GM18909 (cell line): ENCODE measurements around the gene DENND1A.
"Not testable (repeated sequence)": the region's sequence is repeated elsewhere in the genome, so short reads cannot be mapped to it uniquely, and the experiment has no call there.

Experiments used
- ATAC-seq: cut with Tn5 transposase; IDR thresholded peaks from one replicate; pipeline ENCODE4 v1.9.1; 2021; ENCODE audit warnings: mild to moderate bottlenecking; ENCODE audit not compliant: unreplicated experiment, poor library complexity

The DENND1A gene

DNA sequence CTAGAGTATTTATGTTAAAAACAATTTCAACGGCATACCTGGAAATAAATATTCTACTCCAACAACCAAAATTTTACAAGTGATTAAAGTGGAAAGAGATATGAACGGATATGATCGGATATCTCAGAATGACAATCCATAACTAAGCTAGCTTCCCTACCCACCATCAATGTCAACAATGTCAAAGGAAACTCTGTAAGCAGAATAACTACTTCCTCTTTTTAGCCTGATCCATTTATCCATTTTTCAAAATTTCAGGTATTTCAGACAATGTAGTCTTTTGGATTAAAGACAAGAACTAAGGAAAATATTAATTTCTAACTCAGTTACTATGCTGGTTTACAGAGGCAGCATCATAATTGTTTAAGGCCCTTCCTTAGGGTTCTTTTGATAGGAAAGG lies 188.7 kb downstream of the DENND1A start:
- ATAC-seq, result no peak

- ATAC-seq, result no peak
Measured at GRCh38 chr9:123739902-123740301, 190.0 kb downstream of the DENND1A start.

DNA sequence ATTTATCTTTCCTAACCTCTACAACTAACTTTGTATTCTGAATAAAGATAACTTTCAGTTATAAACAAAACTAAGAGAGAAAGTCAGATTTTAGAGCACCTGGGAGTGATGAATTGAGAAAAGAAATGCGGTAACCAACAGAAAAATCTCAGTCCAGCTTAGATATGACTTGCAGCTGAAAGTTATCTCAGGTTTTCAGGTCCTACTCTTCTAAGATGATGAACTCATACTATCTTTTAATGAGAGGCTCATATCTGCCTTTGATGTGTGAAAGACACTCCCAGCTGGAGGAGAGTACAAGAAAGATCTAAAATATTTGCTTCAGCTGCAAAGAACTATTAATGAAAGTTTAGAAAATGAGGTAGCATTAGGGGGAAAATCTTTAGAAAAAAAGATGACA lies 190.5 kb downstream of the DENND1A start:
- ATAC-seq, result no peak

DNA sequence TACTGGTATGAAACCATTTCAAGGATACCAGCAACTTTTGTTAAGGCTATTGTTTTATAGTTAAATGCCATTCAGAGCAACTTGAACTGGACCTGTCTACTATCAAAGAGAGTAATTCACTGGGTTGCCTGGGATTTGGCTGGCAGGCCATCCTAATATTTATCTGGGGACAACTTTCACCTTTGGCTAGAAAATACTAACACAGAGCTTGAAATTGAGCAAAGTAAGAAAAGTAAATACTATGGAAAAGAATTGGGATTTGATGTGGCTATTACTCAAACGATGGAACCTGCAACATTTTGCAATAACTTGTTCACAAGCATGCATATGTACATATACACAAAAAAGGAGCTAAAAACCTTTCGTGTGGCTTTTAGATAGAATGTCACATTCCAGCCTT lies 191.3 kb downstream of the DENND1A start:
- no peak for ATAC-seq

DNA sequence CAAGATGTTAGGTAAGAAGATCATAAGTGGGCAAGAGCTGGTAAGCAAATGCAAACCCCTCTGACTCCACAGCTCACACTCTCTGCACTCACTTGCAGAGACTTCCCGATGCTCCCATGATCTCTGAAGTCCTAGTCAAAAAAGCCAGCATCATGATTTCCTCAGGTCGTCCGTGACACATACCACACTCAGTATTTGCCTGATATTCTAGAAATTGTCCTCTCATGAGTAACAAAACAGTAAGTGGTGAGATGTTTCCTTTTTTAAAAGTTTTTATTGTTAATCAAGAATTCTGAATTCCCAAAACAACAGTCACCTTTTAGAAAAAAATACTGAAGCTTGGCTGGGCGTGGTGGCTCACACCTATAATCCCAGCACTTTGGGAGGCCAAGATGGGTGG lies 194.6 kb downstream of the DENND1A start:
- no peak for ATAC-seq

DNA sequence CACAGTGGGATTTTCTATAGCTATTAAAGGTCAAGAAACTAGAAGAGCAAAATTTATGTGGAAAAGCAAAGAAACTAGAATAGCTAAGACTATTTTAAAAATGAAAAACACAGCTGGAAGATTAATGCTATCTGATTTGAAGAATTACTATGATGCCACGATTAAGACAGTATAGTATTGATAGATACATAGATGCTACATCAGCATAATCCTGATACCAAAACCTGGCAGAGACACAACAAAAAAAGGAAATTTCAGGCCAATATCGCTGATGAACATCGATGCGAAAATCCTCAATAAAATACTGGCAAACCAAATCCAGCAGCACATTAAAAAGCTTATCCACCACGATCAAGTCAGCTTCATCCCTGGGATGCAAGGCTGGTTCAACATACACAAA lies 201.4 kb downstream of the DENND1A start:
- not testable (repeated sequence) for ATAC-seq

- no peak for ATAC-seq
Measured at GRCh38 chr9:123727332-123727731, 202.6 kb downstream of the DENND1A start.

DNA sequence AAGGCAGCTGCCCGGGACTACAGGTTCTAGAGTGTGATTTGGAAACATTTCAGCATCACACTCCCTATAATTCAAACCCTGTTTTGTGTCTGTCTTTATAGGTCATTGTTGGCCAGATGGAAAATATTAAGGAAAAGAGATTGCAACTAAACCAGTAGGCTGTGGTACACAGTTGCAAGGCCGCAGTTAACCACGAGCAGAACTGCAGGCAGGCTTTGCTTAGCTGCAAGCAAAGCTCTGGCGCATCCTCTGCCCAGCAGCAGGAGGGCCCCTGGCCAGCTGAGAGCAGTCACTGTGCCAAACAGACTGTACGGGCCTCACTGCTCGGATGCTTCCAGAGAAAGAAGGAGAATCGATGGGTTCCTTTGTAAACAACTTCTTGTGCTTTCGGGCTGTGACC lies 204.5 kb downstream of the DENND1A start:
- ATAC-seq, result no peak

DNA sequence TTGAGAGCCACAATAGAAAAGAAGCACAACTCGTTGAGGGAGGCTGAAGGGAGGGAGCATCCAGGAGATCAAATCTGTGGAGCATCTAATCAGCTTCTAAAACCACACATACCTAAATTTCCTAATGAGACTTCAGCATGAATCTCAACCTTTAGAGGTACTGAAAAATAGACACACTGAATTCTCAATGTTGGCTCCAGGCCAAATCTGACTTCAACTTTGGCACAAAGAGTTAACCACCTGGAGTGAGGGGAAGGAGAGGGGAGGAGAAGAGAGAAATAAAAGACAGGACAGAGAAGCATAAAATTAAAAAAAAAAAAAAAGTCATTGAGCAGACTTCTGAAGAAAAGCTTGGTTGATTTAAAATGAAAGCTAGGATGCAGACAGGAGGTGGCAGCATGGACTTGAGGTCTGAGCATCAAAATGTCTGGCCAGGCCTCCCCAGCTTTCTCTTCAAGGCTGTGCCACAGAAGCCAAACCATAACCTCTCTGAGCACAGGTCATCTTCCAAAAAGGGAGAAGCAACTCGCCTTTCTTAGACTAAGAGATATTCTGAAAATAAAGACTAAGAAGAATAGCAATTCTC lies 205.6 kb downstream of the DENND1A start:
- ATAC-seq, result no peak

GRCh38 chr9:123723135-123723875 lies 206.6 kb downstream of the DENND1A start:
- no peak for ATAC-seq

DNA sequence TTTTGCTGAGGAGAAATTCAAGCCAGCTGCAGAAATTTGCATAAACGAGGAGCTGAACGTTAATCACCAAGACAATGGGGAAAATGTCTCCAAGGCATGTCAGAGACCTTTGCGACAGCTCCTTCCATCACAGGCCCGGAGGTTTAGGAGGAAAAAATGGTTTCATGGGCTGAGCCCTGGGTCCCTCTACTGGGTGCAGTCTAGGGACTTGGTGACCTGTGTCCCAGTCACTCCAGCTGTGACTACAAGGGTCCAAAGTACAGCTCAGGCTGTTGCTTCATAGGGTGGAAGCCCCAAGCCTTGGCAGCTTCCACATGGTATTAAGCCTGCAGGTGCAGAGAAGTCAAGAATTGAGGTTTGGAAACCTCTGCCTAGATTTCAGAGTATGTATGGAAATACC lies 207.5 kb downstream of the DENND1A start:
- no peak for ATAC-seq

- ATAC-seq, result no peak
Measured at GRCh38 chr9:123718188-123718587, 211.7 kb downstream of the DENND1A start.

- no peak for ATAC-seq
Measured at GRCh38 chr9:123717581-123718175, 212.2 kb downstream of the DENND1A start.

GRCh38 chr9:123716339-123716945 lies 213.5 kb downstream of the DENND1A start:
- no peak for ATAC-seq

DNA sequence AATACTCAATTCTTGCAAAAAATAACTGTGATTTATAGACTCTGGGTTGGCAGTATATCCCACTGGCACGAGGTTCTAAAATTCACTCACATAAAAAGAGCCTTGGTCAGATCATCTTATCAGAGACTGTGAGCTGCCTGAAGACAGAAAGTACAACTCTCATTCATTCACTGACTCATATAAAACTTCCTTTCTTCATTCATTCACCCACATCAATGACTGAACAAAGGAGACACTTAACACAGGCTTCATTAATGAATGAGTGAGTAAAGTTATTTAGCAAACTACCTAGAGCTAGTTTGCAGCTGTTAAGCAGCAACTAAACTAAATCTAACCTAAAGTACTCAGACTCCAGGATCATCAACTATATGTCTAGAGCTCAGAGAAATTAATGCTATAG lies 214.7 kb downstream of the DENND1A start:
- ATAC-seq, result no peak

GRCh38 chr9:123713282-123713681 lies 216.6 kb downstream of the DENND1A start:
- no peak for ATAC-seq

DNA sequence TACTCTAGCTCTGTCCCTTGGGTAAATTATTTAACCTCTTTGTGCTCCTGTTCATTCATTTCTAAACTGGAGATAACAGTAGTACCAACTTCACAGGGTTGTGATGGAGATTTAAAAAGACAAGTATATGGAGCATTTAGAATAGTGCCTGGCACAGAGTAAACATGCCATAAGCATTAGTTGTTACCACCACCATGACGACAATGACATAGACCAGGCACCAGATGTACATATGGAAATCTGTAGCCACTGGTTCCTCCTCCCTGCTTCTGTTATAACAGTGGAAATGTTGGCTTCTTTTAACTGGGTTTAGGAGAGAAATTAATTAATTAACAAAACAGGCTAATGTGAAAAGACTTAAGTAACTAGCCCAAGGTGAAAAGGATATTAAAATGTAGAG lies 217.5 kb downstream of the DENND1A start:
- ATAC-seq, result no peak

GRCh38 chr9:123710299-123710698 lies 219.6 kb downstream of the DENND1A start:
- no peak for ATAC-seq

GRCh38 chr9:123702483-123702882 lies 227.4 kb downstream of the DENND1A start:
- no peak for ATAC-seq

DNA sequence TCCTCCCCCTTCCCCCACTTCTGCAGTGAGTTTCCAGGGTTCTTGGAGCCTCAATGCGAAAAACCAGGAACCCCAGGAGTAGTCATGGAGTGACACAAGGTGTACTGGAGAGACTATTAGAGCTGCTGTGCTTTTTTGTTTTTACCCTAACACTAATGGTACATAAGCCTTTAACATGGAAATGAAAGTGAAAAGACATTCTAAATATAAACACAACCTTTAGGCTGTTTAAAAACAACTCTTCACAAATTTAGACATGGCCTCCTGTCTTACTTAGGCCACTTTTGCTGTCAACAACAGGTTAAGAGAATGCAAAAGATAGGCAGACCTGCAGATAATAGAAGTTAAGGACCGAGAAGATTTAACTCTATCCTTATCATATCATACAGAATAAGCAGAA lies 232.2 kb downstream of the DENND1A start:
- no peak for ATAC-seq

DNA sequence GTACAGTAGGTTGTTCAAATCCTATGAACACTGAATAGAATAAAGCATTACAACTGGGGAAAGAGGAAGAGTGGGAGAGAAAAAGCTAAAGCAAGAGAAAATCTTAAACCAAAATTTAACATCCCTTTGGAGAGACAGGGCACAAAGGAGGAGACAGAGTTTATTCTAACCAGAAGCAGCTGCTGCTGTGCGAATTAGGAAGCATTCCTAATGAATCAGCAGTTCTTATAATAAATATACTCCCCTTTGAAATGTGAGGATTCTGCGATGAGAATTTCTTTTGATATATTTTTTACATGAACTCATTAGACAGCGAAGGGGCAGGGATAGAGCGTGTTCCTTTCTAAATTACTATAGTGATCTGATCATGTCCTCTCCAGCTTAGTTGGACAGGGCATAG lies 233.4 kb downstream of the DENND1A start:
- no peak for ATAC-seq
